Activated naive CD4-positive, alpha-beta T cell treated with anti-CD3 and anti-CD28 coated beads for 36 hours (primary cell): ENCODE results near the gene ACACB. TPM values are rescaled to one million over a fixed set of nuclear protein-coding genes. Genes with fewer than 3 reads are reported as not detected.

Experiments used
- CTCF ChIA-PET: fragments of 350-600 bp; sonication (Branson Sonifier 250); formaldehyde crosslinking; loops from one replicate; lab custom pipeline; 2021; ENCODE audit warnings: antibody characterized with exemption; lab: Charles Lee
- DNase-seq: peaks from one replicate; pipeline ENCODE4 v3.0.0-alpha.2; 2020
- H3K27ac Mint-ChIP-seq: one replicate; pipeline ENCODE4 v1.8.0; 2021; ENCODE audit warnings: mild to moderate bottlenecking, mixed read lengths
- H3K27me3 Mint-ChIP-seq: one replicate; pipeline ENCODE4 v1.8.0; 2021; ENCODE audit warnings: low read depth, mixed read lengths
- H3K36me3 Mint-ChIP-seq: one replicate; pipeline ENCODE4 v1.8.0; 2021; ENCODE audit warnings: low read depth, mixed read lengths
- H3K4me1 Mint-ChIP-seq: one replicate; pipeline ENCODE4 v1.8.0; 2021; ENCODE audit warnings: low read depth, mixed read lengths
- H3K4me3 Mint-ChIP-seq: one replicate; pipeline ENCODE4 v1.8.0; 2021; ENCODE audit warnings: mild to moderate bottlenecking, moderate library complexity, mixed read lengths
- H3K9me3 Mint-ChIP-seq: one replicate; pipeline ENCODE4 v1.8.0; 2021; ENCODE audit warnings: mixed read lengths
- intact Hi-C: fragments of 100-400 bp; cut with micrococcal nuclease; formaldehyde crosslinking; loops from one replicate; pipeline ENCODE4 v1.15.1; 2023
- total RNA-seq, 2 experiments: library from RNA; stranded (reverse); gene quantifications; one replicate each; pipeline ENCODE4 v1.2.3, GENCODE V29; 2021

The ACACB gene
- total RNA-seq, 2 experiments from 2014 or later: 11.0 to 11.8 TPM

- no peaks in the 10 kb centered on the region for H3K4me1 Mint-ChIP-seq
- no peak overlapping the region for H3K4me3 Mint-ChIP-seq
- CTCF ChIA-PET: interaction anchor here (0.6 kb wide), 1 partner anchor 10 kb away, joined by 3 read pairs; no protein-coding TSS in a partner anchor
These were observed 163.1 kb downstream of the ACACB start for GRCh38 chr12:109279525-109279924.

GRCh38 chr12:109281452-109281851 lies 165.1 kb downstream of the ACACB start:
- intact Hi-C loops: no loop called here

More at GRCh38 chr12:109279525-109279924, 163.1 kb downstream of the ACACB start:
- intact Hi-C loops: no loop called here
- H3K27ac Mint-ChIP-seq: no peak overlapping the region
- H3K27me3 Mint-ChIP-seq: no peaks in the 10 kb centered on the region
- H3K36me3 Mint-ChIP-seq: no peaks in the 10 kb centered on the region
- H3K9me3 Mint-ChIP-seq: no peaks in the 10 kb centered on the region
- DNase-seq: no peak

GRCh38 chr12:109284392-109284791 lies 168.0 kb downstream of the ACACB start:
- Mint-ChIP-seq H3K4me1 (no peaks in the 10 kb centered on the region), H3K4me3 (no peak overlapping the region), H3K27me3 (no peaks in the 10 kb centered on the region), H3K36me3 (no peaks in the 10 kb centered on the region), H3K9me3 (no peaks in the 10 kb centered on the region), H3K27ac (no peak overlapping the region)
- CTCF ChIA-PET: interaction anchor here (0.9 kb wide), 1 partner anchor 101 kb away, joined by 3 read pairs; no protein-coding TSS in a partner anchor
- no peak for DNase-seq
- intact Hi-C loops: no loop called here

More at GRCh38 chr12:109281452-109281851, 165.1 kb downstream of the ACACB start:
- Mint-ChIP-seq H3K27ac (no peak overlapping the region), H3K27me3 (no peaks in the 10 kb centered on the region), H3K9me3 (no peaks in the 10 kb centered on the region), H3K4me1 (no peaks in the 10 kb centered on the region), H3K36me3 (no peaks in the 10 kb centered on the region), H3K4me3 (no peak overlapping the region)
- CTCF ChIA-PET: interaction anchor here (0.5 kb wide), 1 partner anchor 1781 kb away, joined by 3 read pairs; no protein-coding TSS in a partner anchor
- no peak for DNase-seq

DNA sequence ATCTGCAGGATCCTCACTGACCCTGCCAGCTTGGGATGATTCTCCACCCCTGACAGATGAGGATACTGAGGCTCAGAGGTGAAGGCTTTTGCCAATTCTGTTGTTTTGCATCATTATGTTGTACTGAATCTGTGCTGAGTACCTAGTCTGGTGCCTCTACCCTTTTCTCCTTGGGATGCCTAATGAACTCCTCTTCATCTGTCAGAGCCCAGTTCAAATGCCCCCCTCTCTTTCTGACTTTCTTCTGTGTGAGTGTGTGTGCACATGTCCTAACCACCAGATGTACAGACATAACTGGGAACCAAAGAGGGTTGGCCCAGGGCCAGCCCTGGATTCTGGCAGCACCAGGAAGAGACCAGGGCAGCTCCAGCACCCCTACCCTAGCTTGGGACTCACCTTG lies 169.9 kb downstream of the ACACB start:
- no peak for DNase-seq
- CTCF ChIA-PET: no interaction called here
- Mint-ChIP-seq H3K4me1 (no peaks in the 10 kb centered on the region), H3K36me3 (no peaks in the 10 kb centered on the region), H3K27ac (no peak overlapping the region), H3K4me3 (no peak overlapping the region), H3K9me3 (no peaks in the 10 kb centered on the region), H3K27me3 (peaks cover 2% of the 10 kb centered on the region)
- intact Hi-C loops: no loop called here

DNA sequence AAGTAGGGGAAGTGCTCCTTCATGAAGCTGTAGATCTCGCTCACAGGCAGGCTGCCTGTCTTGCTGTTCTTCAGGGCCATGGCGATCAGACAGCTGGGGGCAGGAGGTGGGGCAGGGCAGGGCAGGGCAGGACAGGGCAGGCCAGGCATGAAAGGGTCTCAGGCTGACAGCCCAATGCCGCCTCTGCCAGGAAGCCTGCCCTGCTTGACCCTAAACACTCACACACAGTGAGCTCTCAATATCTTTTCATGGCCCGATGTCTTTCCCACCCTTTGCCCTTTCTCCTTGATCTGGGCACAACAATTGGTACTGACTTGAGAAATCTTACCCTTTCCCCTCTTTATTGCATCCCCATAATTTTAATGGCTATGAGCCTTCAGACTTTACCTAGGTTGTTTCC lies 170.3 kb downstream of the ACACB start:
- no peaks in the 10 kb centered on the region for H3K4me1 Mint-ChIP-seq
- DNase-seq: no peak
- H3K36me3 Mint-ChIP-seq: no peaks in the 10 kb centered on the region
- CTCF ChIA-PET: no interaction called here
- H3K27ac Mint-ChIP-seq: no peak overlapping the region
- no peak overlapping the region for H3K4me3 Mint-ChIP-seq
- H3K27me3 Mint-ChIP-seq: peaks cover 5% of the 10 kb centered on the region
- intact Hi-C loops: no loop called here
- no peaks in the 10 kb centered on the region for H3K9me3 Mint-ChIP-seq

DNA sequence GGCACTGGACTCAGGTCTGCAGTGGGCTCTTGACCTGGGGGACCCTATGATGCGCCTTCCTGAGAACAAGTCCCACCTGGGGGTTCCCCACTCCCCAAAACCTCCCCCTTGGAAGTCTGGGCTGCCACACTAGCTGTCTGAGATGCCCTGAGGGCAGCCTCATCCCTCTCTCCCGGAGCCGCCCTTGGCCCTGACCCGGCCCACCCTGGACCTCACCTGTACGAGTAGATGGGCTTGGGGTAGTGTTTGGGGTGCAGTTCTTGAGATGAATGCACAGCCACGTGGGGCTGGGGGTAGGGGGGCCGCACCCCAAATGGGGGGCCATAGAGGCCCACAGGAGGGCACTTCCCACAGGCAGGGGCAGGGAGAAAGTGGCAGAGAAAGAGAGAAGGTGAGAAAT lies 170.8 kb downstream of the ACACB start:
- no peaks in the 10 kb centered on the region for H3K9me3 Mint-ChIP-seq
- CTCF ChIA-PET: no interaction called here
- intact Hi-C loops: no loop called here
- H3K27ac Mint-ChIP-seq: no peak overlapping the region
- H3K36me3 Mint-ChIP-seq: no peaks in the 10 kb centered on the region
- no peaks in the 10 kb centered on the region for H3K4me1 Mint-ChIP-seq
- no peak overlapping the region for H3K4me3 Mint-ChIP-seq
- H3K27me3 Mint-ChIP-seq: peaks cover 7% of the 10 kb centered on the region
- no peak for DNase-seq

DNA sequence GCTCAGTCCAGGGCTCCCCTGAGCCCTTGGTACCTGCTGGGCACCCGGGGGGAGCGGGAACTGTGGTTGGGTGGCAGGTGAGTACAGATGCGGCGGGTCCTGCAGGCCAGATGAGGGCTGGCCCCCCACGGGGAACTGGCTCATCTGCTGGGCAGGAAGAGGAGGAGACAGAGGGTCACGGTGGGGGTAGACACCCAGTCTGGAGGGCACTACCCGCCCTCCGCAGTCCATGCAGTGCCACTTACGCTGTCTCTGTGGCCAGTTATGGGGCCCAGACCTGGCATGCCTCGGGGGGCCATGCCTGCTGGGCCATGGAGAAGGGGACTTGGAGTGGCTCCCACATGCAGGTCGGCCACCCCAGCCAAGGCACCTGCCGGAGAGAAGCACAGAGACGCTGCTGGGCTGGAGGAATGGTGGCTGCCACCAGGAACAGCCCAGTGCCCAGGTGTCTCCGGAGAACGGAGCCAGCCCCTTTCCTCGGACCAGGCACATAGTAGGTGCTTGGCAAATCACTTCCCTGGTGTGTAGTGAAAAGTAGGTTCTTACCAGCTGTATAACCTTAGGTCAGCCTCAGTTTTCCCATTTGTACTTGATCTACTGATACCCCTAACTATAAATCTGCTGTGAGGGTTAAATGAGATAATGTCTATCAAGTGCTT lies 171.6 kb downstream of the ACACB start:
- intact Hi-C loops: no loop called here
- Mint-ChIP-seq H3K27ac (no peak overlapping the region), H3K4me1 (no peaks in the 10 kb centered on the region), H3K9me3 (no peaks in the 10 kb centered on the region), H3K4me3 (no peak overlapping the region), H3K27me3 (peaks cover 10% of the 10 kb centered on the region), H3K36me3 (no peaks in the 10 kb centered on the region)
- CTCF ChIA-PET: no interaction called here
- no peak for DNase-seq

DNA sequence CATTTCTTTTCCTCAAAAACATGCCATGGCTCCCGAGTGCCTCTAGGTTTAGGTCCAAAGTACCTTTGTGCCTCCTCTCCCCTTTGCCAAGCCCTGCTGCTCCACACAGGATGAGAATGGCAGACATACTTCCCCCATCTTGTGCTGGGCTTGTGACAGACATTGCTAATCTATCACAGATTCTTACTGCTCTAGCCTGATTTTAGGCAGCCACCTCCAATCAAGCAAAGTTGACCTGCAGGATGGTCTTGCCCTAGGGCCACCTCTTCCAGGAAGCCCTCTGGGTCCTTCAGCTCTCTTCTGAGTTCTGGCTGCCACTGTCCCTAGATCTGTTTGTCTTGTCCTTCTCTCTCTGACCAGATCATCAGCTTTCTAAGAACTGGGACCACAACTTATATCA lies 172.2 kb downstream of the ACACB start:
- no peaks in the 10 kb centered on the region for H3K4me1 Mint-ChIP-seq
- H3K9me3 Mint-ChIP-seq: no peaks in the 10 kb centered on the region
- no peak overlapping the region for H3K27ac Mint-ChIP-seq
- DNase-seq: no peak
- H3K4me3 Mint-ChIP-seq: no peak overlapping the region
- intact Hi-C loops: no loop called here
- peaks cover 10% of the 10 kb centered on the region for H3K27me3 Mint-ChIP-seq
- CTCF ChIA-PET: no interaction called here
- no peaks in the 10 kb centered on the region for H3K36me3 Mint-ChIP-seq

DNA sequence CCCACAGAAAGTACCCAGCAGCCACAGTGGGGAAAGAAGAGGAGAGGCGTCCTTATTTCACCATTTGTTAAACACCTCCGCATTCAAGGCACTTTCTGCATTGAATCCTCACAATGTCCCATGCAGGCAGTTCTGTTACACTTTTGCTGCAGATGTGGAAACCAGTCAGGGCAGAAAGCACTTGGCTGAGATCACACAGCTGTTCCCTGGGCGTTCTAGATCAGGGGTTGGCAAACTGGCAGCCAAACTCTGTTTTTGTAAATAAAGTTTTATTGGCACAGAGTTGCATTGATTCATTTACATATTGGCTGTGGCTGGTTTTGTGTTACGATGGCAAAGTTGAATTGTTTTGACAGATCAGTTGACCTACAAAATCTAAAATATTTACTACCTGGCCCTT lies 172.6 kb downstream of the ACACB start:
- Mint-ChIP-seq H3K9me3 (no peaks in the 10 kb centered on the region), H3K27me3 (peaks cover 10% of the 10 kb centered on the region), H3K4me1 (no peaks in the 10 kb centered on the region), H3K27ac (no peak overlapping the region), H3K36me3 (no peaks in the 10 kb centered on the region), H3K4me3 (no peak overlapping the region)
- CTCF ChIA-PET: no interaction called here
- DNase-seq: no peak
- intact Hi-C loops: no loop called here

GRCh38 chr12:109289551-109289950 lies 173.2 kb downstream of the ACACB start:
- no peaks in the 10 kb centered on the region for H3K36me3 Mint-ChIP-seq
- peaks cover 13% of the 10 kb centered on the region for H3K27me3 Mint-ChIP-seq
- CTCF ChIA-PET: interaction anchor here (0.6 kb wide), 1 partner anchor 10 kb away, joined by 3 read pairs; no protein-coding TSS in a partner anchor
- DNase-seq: no peak
- no peaks in the 10 kb centered on the region for H3K4me1 Mint-ChIP-seq
- no peaks in the 10 kb centered on the region for H3K9me3 Mint-ChIP-seq
- intact Hi-C loops: no loop called here
- no peak overlapping the region for H3K27ac Mint-ChIP-seq
- no peak overlapping the region for H3K4me3 Mint-ChIP-seq

DNA sequence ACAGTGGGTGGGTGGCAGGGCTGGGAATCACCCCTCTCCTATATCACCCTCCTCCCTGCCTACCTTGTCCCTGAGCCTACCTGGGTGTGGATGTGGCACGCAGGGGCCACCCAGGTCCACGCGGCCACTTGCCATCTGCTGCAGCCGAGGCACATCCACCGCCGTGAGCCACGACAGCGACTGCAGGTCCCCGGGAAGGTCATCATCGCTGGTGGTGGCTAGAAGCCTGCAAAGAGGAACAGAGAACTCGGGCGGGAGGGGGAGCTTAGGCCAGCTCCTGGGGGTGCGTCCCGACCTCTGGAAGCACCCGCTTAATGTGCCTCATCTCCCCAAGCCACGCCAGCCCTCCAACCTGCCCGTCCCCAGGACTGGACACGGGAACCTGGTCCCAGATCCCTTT lies 173.7 kb downstream of the ACACB start:
- Mint-ChIP-seq H3K36me3 (no peaks in the 10 kb centered on the region), H3K27me3 (peaks cover 16% of the 10 kb centered on the region), H3K27ac (no peak overlapping the region), H3K4me3 (no peak overlapping the region), H3K9me3 (no peaks in the 10 kb centered on the region), H3K4me1 (no peaks in the 10 kb centered on the region)
- CTCF ChIA-PET: interaction anchor here (0.6 kb wide), 1 partner anchor 10 kb away, joined by 3 read pairs; no protein-coding TSS in a partner anchor
- no peak for DNase-seq
- intact Hi-C loops: no loop called here

GRCh38 chr12:109291117-109291516 lies 174.7 kb downstream of the ACACB start:
- DNase-seq: no peak
- Mint-ChIP-seq H3K4me1 (no peaks in the 10 kb centered on the region), H3K27me3 (peaks cover 19% of the 10 kb centered on the region), H3K4me3 (no peak overlapping the region), H3K9me3 (no peaks in the 10 kb centered on the region), H3K36me3 (no peaks in the 10 kb centered on the region), H3K27ac (no peak overlapping the region)
- intact Hi-C loops: no loop called here
- CTCF ChIA-PET: no interaction called here
